Activated CD8-positive, alpha-beta memory T cell treated with anti-CD3 and anti-CD28 coated beads, Interleukin-2, amount 10 ng/mL, durations not matched to agents 7 days and 5 days (primary cell): ENCODE measurements around the gene C3orf62. TPM values are rescaled to one million over a fixed set of nuclear protein-coding genes. Genes with fewer than 3 reads are reported as not detected.

ENCODE experiments used
- ATAC-seq: fragments of 150-1000 bp; cut with Tn5 transposase; one replicate; pipeline ENCODE4 v1.10.0; 2021; ENCODE audit warnings: moderate library complexity
- CTCF ChIA-PET: fragments of 350-600 bp; sonication (Branson Sonifier 250); formaldehyde crosslinking; loops from one replicate; lab custom pipeline; 2021; ENCODE audit warnings: antibody characterized with exemption; lab: Charles Lee
- DNase-seq: peaks from one replicate; pipeline ENCODE4 v3.0.0-alpha.2; 2020
- H3K27ac Mint-ChIP-seq: one replicate; pipeline ENCODE4 v1.8.0; 2021; ENCODE audit warnings: mild to moderate bottlenecking, mixed read lengths
- H3K27me3 Mint-ChIP-seq: one replicate; pipeline ENCODE4 v1.8.0; 2021; ENCODE audit warnings: mixed read lengths
- H3K36me3 Mint-ChIP-seq: one replicate; pipeline ENCODE4 v1.8.0; 2021; ENCODE audit warnings: mild to moderate bottlenecking, mixed read lengths
- H3K4me1 Mint-ChIP-seq: one replicate; pipeline ENCODE4 v1.8.0; 2021; ENCODE audit warnings: mixed read lengths
- H3K4me3 Mint-ChIP-seq: one replicate; pipeline ENCODE4 v1.8.0; 2021; ENCODE audit warnings: mild to moderate bottlenecking, moderate library complexity, mixed read lengths
- H3K9me3 Mint-ChIP-seq: one replicate; pipeline ENCODE4 v1.8.0; 2022; ENCODE audit warnings: low read depth, mixed read lengths
- total RNA-seq, 2 experiments: library from RNA; stranded (reverse); gene quantifications; one replicate each; pipeline ENCODE4 v1.2.3, GENCODE V29; 2021

Gene C3orf62
- total RNA-seq, 2 experiments from 2014 or later, result 7.0 to 7.1 TPM

DNA sequence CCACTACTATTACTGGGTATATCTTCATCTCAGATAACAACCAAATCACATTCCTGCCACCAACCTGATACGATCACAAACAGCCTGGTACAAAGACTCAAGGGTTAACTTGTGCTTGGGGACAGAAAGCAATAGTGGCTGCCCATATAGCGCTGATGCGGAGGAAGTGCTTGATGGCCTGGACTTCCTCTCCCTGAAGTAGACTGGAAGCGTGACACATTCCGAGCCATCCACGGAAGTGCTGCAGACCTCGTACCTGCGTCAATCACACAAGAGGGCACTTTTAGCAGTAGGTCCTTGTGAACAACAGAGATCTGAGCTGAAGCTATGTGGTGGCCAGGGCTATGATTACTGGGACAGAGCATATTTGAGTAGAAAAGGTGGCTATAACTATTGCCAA, 17.3 kb upstream of the C3orf62 start:
- ATAC-seq, result no peak
- CTCF ChIA-PET, result interaction anchor here (0.9 kb wide), 1 partner anchor 122 kb away, joined by 3 read pairs; no protein-coding TSS in a partner anchor
- Mint-ChIP-seq H3K36me3 (peaks cover 52% of the 10 kb centered on the region), H3K4me3 (no peak overlapping the region), H3K9me3 (no peaks in the 10 kb centered on the region), H3K4me1 (no peaks in the 10 kb centered on the region), H3K27me3 (no peaks in the 10 kb centered on the region), H3K27ac (no peak overlapping the region)
- DNase-seq, result no peak

DNA sequence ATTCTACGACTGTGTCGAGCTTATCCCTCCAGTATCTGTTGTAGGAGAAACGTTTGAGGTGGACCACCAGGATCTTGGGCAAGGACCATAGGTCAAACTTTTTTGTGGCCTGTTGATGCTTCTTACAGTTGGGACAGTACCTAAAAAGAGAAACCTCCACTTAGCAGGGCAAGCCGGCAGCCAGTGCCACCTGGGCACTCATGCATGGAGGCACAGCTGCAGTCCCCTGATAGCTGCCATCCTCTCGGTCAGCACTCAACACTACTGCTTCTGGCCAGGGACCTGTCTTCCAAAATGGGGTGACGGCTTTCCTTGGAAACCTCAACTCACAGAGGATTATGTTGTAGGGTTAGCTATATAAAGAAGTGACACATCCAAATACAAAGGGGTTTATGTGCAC, 7.0 kb upstream of the C3orf62 start:
- H3K27ac Mint-ChIP-seq, result no peak overlapping the region
- no peak overlapping the region for H3K4me3 Mint-ChIP-seq
- CTCF ChIA-PET, result no interaction called here
- no peaks in the 10 kb centered on the region for H3K27me3 Mint-ChIP-seq
- ATAC-seq (no peak), DNase-seq (no peak)
- peaks cover 63% of the 10 kb centered on the region for H3K36me3 Mint-ChIP-seq
- no peaks in the 10 kb centered on the region for H3K9me3 Mint-ChIP-seq
- H3K4me1 Mint-ChIP-seq, result peaks cover 2% of the 10 kb centered on the region

DNA sequence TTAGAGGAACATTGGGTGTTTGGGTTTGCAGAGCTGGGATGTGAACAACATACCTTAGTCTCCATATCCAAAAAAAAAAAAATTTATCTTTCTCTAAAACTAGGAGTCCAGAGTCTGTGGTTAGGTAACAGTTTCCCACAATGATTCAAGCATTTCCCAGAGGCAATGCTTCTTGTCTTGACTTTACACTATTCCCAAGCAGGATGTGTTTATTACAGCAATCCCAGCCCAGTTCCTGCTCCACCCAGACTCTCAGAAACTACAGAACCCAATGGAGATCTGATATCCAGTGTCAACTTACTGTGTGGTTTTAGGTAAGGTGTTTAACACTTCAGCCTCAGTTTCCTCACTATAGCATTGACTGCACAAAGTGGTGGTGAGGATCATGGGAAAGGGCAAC, 2.3 kb upstream of the C3orf62 start:
- ATAC-seq, result no peak
- H3K36me3 Mint-ChIP-seq, result peaks cover 48% of the 10 kb centered on the region
- H3K27ac Mint-ChIP-seq, result peak overlapping the region; percentile 20

DNA sequence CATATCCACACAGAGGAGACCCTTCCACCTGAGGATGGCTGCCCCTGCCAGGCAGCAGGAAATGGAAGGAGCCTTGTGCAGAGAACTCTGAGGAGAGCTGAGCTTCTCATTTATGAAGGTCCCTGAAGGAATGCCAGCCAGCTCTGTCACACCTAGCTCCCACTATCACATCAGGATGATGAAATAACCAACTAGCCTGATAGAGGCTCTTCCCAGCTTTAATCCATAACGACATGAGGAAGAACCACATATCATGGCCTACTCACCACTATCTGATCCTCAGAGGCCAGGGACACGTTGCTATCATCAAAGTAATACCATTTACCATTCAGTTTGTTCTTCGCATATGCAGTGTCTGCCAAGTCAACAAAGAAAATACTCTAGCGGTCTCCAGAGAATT, 1.5 kb upstream of the C3orf62 start:
- no peak overlapping the region for H3K4me3 Mint-ChIP-seq
- no peaks in the 10 kb centered on the region for H3K9me3 Mint-ChIP-seq
- CTCF ChIA-PET, result interaction anchor here (0.5 to 1.4 kb wide), 3 partner anchors 63 to 184 kb away, joined by 3 to 5 read pairs (median 5); partner anchors contain the start of genes KLHDC8B and QRICH1
- H3K27me3 Mint-ChIP-seq, result no peaks in the 10 kb centered on the region
- DNase-seq, result no peak
- no peak for ATAC-seq
- H3K27ac Mint-ChIP-seq, result peak overlapping the region; percentile 42
- peaks cover 22% of the 10 kb centered on the region for H3K4me1 Mint-ChIP-seq
- H3K36me3 Mint-ChIP-seq, result peaks cover 40% of the 10 kb centered on the region

More for the DNA sequence above, 2.3 kb upstream of the C3orf62 start:
- Mint-ChIP-seq H3K27me3 (no peaks in the 10 kb centered on the region), H3K9me3 (no peaks in the 10 kb centered on the region), H3K4me1 (peaks cover 22% of the 10 kb centered on the region), H3K4me3 (no peak overlapping the region)
- CTCF ChIA-PET, result interaction anchor here (1.3 kb wide), 1 partner anchor 185 kb away, joined by 3 read pairs; the partner anchor contains the start of gene QRICH1
- no peak for DNase-seq

DNA sequence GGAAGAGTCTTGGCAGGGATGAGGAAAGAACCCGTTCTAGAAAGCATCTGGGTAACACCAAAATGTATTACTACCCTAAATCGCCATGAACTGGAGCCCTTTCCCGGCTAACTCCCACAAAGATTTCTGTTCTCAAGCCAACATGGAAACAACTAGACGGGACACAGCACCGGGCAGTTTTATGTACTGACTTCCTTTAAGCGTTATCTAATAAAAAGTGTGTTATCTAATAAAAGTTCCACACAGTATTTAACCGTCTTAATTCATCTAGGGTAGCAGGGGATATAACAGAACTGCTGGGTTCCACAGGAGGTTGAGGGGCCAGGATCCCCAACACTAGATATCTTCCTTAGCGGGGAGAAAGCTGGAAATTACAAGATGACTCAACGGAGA, 347 bp upstream of the C3orf62 start:
- Mint-ChIP-seq H3K9me3 (no peaks in the 10 kb centered on the region), H3K27ac (peak overlapping the region; percentile 91), H3K4me1 (peaks cover 22% of the 10 kb centered on the region), H3K27me3 (no peaks in the 10 kb centered on the region), H3K4me3 (peak overlapping the region; percentile 78), H3K36me3 (peaks cover 35% of the 10 kb centered on the region)
- ATAC-seq, result no peak
- CTCF ChIA-PET, result interaction anchor here (1.4 kb wide), 1 partner anchor 106 kb away, joined by 5 read pairs; the partner anchor contains the start of gene KLHDC8B
- DNase-seq, result no peak

DNA sequence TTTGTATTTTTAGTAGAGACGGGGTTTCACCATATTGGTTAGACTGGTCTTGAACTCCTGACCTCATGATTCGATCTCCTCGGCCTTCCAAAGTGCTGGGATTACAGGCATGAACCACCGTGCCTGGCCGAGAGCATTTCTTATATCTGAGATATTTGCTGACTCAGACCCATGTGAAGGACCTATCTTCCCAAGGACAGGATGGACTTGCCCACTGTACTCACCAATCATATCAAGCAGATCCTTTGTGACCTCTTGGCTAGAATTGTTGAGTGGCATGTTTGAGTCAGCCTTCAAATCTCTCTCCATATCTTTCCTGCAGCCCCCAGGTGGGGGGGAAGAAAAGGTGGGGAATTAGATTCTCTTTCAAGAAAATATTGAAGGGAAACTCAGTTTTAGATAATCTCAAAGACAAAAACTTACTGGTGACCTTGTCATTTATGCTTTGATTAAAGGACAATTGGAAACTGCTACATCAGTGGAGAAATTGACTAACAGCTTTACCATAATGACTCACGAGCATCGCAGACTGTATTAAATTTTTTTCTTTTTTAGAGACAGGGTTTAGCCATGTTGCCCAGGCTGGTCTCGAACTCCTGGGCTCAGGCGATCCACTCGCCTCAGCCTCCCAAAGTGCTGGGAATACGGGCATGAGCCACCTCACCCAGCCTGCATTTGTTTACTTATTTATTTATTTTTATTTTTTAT, 3.1 kb downstream of the C3orf62 start:
- H3K4me3 Mint-ChIP-seq, result no peak overlapping the region
- H3K9me3 Mint-ChIP-seq, result no peaks in the 10 kb centered on the region
- DNase-seq (no peak), ATAC-seq (no peak)
- no peaks in the 10 kb centered on the region for H3K27me3 Mint-ChIP-seq
- no peak overlapping the region for H3K27ac Mint-ChIP-seq
- CTCF ChIA-PET, result interaction anchor here (1.7 kb wide), 1 partner anchor 103 kb away, joined by 5 read pairs; the partner anchor contains the start of gene KLHDC8B
- H3K4me1 Mint-ChIP-seq, result peaks cover 20% of the 10 kb centered on the region
- peaks cover 26% of the 10 kb centered on the region for H3K36me3 Mint-ChIP-seq

DNA sequence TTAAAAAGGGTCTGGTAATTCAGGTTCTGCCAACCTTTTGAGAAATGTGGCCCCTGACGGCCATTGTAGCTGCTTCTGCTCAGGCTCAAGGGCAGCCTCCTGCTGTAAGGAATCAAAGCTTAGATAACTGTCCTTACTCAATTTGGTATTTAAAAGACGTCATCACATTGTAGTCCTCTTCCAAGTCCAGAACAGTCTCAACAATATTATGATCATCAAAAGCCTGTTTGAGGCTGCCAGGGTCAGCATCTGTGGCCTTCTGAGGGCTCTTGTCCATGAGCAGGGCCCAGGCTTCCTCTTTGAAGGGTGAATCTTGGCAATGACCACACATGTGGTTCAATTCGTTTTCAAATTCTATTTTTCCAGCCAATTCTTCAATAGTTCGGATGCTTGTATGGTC, 6.0 kb downstream of the C3orf62 start:
- Mint-ChIP-seq H3K4me1 (peaks cover 5% of the 10 kb centered on the region), H3K27me3 (no peaks in the 10 kb centered on the region), H3K36me3 (peaks cover 15% of the 10 kb centered on the region), H3K4me3 (no peak overlapping the region), H3K27ac (no peak overlapping the region), H3K9me3 (no peaks in the 10 kb centered on the region)
- ATAC-seq (no peak), DNase-seq (no peak)
- CTCF ChIA-PET, result no interaction called here

DNA sequence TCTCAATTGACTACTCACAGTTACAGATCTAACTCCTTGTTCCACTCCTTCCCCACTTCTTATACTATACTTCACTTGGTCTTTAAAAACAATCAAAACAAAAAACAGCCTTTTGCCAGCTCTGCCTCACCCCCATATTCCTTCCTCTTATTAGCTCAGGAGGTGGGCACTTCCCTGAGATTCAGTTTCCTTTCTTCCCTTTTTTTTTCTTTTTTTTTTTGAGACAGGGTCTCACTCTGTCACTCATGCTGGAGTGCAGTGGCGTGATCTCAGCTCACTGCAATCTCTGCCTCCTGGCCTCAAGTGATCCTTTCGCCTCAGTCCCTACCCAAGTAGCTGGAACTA, 6.9 kb downstream of the C3orf62 start:
- H3K4me1 Mint-ChIP-seq, result no peaks in the 10 kb centered on the region
- ATAC-seq, result no peak
- no peak overlapping the region for H3K27ac Mint-ChIP-seq
- CTCF ChIA-PET, result no interaction called here
- H3K9me3 Mint-ChIP-seq, result no peaks in the 10 kb centered on the region
- H3K4me3 Mint-ChIP-seq, result no peak overlapping the region
- DNase-seq, result no peak
- H3K27me3 Mint-ChIP-seq, result no peaks in the 10 kb centered on the region
- peaks cover 12% of the 10 kb centered on the region for H3K36me3 Mint-ChIP-seq

DNA sequence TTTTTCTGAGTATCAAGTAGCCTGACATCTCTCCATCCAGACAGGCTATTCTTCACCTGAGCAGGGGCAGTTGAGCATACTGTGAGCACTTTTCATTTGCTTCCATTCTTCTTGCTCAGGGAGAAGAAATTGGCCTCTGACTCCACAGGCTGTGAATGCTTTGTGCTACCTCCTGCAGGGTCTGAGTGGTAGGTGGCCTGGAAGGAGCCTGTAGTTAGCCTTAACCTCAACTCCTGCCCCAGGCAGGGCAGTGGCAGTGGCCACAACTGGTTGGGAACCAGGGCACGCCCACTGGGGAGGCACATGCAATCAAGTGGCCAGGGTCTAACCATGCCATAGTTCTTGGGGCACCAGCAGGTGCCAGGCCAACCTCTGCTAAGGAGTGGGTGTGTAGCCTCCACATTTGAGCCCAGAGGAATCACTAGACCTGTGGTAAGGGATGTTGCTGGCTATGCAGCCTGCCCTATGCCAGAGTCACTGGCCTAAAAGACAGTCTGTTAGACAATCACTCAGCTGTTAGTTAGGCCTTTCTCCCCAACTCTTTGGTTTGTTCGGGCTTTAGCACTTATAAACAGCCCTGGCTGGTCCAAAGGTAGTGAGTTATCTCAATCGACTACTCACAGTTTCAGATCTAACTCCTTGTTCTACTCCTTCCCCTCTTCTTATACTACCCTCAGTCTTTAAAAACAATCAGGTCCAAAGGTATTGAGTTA, 7.4 kb downstream of the C3orf62 start:
- Mint-ChIP-seq H3K4me1 (no peaks in the 10 kb centered on the region), H3K27me3 (no peaks in the 10 kb centered on the region), H3K36me3 (peaks cover 12% of the 10 kb centered on the region), H3K27ac (no peak overlapping the region), H3K9me3 (no peaks in the 10 kb centered on the region), H3K4me3 (no peak overlapping the region)
- DNase-seq (no peak), ATAC-seq (no peak)
- CTCF ChIA-PET, result no interaction called here

DNA sequence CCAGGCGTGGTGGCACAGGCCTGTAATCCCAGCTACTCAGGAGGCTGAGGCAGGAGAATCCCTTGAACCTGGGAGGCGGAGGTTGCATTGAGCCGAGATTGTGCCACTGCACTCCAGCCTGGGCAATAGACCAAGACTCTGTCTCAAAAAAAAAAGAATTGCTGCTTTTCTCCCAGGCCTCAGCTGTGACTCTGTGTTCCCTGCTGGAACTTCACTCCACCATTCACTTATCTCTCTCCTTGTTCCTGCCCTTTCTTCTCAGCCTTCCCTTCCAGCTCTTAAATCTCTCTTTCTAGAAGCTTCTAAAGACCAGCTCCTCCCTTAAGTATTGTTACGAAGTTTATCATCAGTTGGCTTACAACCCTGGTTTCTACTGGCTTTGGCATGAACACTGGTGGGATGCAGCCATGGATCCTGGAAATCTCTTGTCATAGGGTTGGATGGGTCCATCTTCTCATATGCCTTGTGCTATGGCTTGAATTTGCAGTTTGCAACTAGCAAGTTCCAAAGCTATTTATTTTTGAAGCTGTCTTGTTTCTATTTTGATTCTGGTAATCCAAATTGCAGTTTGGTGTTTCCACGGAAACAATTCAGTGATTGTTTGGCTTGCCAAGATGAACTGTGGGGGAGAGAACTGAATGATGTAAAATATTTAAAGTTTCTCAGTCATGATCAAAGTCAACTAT, 10.5 kb downstream of the C3orf62 start:
- H3K9me3 Mint-ChIP-seq, result no peaks in the 10 kb centered on the region
- H3K27me3 Mint-ChIP-seq, result no peaks in the 10 kb centered on the region
- no peaks in the 10 kb centered on the region for H3K4me1 Mint-ChIP-seq
- no peak for DNase-seq
- ATAC-seq, result no peak
- CTCF ChIA-PET, result interaction anchor here (0.6 kb wide), 1 partner anchor 494 kb away, joined by 4 read pairs; no protein-coding TSS in a partner anchor
- peaks cover 8% of the 10 kb centered on the region for H3K36me3 Mint-ChIP-seq
- no peak overlapping the region for H3K27ac Mint-ChIP-seq
- H3K4me3 Mint-ChIP-seq, result no peak overlapping the region

DNA sequence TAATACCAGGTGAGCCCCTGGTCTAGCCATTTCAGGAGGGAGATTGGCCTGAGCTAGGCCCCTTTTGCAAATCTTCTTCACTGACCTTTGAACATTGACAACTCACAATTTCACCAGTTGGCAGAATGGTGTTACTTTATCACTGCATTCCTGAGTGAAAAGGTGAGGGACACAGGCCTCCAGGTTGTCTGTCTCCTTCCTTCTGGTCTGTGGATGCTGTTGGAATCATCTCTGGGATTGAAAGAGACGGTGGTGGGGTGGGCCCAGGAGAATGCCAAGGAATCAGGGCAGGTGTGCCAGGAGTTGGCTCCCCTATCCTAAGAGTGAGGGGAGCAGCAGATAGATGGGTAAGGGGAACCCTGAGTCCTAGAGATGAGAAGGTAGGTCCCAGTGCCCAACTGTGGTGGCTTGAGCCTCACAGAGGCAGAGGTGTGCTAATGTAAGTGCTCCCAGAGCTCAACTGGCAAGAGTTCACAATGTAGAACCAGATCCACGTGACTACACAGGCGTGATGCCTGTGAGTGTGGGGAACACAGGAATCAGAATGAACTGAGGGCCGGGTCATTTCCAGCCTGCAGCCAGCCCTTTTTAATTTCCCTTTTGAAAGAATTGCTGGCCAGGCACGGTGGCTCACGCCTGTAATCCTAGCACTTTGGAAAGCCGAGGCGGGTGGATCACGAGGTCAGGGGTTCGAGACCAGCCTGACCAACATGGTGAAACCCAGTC, 11.2 kb downstream of the C3orf62 start:
- H3K4me3 Mint-ChIP-seq, result no peak overlapping the region
- no peaks in the 10 kb centered on the region for H3K4me1 Mint-ChIP-seq
- DNase-seq, result no peak
- no peaks in the 10 kb centered on the region for H3K9me3 Mint-ChIP-seq
- ATAC-seq, result no peak
- H3K27ac Mint-ChIP-seq, result no peak overlapping the region
- CTCF ChIA-PET, result no interaction called here
- no peaks in the 10 kb centered on the region for H3K27me3 Mint-ChIP-seq
- H3K36me3 Mint-ChIP-seq, result peaks cover 7% of the 10 kb centered on the region

DNA sequence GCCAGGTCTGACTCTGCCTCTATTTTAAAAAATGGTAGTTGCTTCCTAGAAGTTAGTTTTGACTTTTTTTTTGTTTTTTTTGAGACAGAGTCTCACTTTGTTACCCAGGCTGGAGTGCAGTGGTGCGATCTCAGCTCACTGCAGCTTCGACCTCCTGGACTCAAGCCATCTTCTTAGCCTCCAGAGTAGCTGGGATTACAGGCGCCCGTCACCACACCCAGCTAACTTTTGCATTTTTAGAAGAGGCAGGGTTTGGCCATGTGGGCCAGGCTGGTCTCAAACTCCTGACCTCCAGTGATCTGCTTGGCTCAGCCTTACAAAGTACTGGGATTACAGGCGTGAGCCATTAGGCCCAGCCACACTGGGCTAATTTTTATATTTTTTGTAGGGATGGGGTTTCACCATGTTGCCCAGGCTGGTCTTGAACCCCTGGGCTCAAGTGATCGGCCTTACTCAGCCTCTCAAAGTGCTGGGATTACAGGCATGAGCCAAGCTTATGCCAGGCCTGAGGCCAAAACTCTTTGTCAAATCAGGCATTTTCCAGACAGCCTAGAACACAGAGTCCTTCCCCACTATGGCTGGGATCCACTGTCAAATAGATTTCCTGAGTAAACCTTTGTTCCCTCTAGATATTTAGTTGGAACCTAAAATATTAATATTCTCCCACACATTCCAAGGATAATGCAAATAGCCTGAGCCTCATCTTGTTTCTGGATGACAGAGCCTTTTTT, 13.7 kb downstream of the C3orf62 start:
- no peak overlapping the region for H3K27ac Mint-ChIP-seq

More for the DNA sequence above, 13.7 kb downstream of the C3orf62 start:
- Mint-ChIP-seq H3K36me3 (no peaks in the 10 kb centered on the region), H3K4me1 (no peaks in the 10 kb centered on the region), H3K4me3 (no peak overlapping the region), H3K27me3 (no peaks in the 10 kb centered on the region), H3K9me3 (no peaks in the 10 kb centered on the region)
- CTCF ChIA-PET, result no interaction called here
- DNase-seq (no peak), ATAC-seq (no peak)
